ENCODE measurements around the gene WDR20.

WDR20 gene

DNA sequence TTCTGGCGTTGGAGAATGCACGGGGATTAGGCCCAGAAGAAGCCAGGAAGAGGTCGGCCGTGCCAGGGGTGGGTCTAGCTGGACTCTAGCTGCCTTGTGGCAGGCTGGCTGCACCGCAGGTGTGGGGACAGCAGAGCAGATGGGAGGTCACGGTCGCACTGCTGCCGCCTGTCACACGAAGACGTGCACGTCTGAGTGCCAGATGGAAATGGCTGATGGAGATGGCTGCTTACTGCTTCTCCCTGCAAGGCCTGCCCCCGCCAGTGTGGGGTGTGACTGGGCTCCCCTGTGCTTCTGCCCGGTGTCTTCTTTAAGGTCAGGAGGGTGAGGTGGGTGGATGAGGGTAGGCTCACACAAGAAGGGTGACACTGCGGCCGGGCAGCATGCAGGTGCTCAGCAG is 86.2 kb downstream of the WDR20 start:
- in situ Hi-C loops (cut with MboI; ENCODE audit: low sequenced_read_pairs), result no loop called here
- Histone ChIP-seq H3K4me3 (no peak overlapping the region), H3K4me1 (no peaks in the 10 kb centered on the region), H3K36me3 (replicated peaks) (peaks cover 7% of the 10 kb centered on the region; the same call in 1 of the 2 replicates), H3K9me3 (no peaks in the 10 kb centered on the region), H3K27me3 (ENCODE audit: low read depth) (no peaks in the 10 kb centered on the region)
- no peak for DNase-seq (ENCODE audit: low spot score in 2 of 2)

DNA sequence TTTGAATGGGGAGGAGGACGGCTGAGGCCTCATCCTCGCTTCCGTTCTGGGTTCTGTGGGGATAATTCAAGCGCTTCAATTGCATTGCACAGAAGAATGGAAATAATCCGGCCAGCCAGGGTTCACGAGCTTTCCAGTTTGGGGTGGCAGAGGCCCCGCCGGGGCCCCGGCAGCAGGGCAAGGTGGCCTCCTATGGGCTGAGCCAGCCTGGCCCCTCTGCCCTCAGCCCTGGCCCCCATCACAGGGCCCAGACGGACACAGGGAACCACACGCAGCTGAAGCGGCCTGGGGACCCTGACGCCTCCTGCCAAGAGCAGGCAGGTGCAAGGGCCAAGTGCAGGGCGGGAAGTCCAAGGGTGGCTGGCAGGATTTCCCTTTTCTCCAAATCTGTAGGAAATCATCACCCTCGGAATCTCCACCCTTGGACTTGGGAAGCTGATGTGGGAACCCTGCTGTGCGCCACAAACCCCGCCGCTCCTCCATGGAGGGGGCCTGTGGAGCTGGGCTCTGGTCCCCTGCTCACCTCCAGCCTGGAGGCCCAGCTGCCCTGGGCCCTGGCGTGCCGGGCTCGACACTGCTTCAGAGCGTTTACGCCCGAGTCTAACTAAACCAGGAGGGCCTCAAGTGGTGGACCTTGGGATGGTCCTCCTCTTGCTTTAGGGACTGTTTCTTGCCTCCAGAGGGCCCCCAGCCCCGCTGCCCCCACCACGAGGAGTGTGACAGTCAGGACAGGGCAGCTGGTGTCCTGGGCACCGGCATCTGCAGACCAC is 86.8 kb downstream of the WDR20 start:
- in situ Hi-C loops (cut with MboI; ENCODE audit: low sequenced_read_pairs), result no loop called here
- no peaks in the 10 kb centered on the region for H3K27me3 ChIP-seq (ENCODE audit: low read depth)
- H3K36me3 ChIP-seq (replicated peaks), result peaks cover 7% of the 10 kb centered on the region; the same call in 1 of the 2 replicates
- no peaks in the 10 kb centered on the region for H3K4me1 ChIP-seq
- no peak for DNase-seq (ENCODE audit: low spot score in 2 of 2)
- H3K4me3 ChIP-seq, result no peak overlapping the region
- H3K9me3 ChIP-seq, result no peaks in the 10 kb centered on the region

DNA sequence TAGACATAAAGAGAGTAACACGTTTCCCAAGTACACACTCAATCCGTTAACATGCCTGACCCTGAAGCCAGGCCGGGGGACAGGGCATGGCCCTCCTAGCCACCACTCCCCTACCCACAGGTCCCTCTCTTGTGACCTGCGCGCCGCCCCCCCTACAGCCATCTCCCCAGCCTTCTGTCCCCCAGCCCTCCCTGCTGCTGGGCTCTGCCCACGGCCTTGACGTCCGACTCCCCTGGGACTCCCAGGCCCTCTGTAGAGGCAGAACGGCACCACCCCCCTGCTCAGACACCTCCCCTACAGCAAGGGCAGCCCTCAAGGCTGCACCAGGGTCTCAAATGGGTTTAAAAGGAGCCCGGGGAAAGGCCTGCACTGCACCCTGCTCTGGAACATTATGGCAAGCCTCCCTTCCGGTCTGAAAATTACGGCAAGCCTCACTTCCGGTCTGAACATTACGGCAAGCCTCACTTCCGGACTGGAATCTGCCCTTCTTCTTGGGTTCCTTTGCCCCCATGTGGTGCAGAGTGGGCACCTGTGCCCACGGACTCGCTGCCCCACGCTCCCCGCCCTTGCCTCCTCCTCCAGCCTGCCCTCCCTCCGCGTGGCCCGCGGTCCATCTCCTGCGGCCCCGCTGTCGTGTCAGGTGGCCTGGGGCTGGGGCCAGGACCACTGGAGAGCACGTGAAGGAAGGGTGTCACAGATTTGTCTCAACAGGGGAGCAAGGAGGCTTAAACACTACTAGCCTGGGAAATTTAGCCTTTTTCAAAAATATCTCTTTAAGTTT is 87.7 kb downstream of the WDR20 start:
- Histone ChIP-seq H3K4me3 (no peak overlapping the region), H3K36me3 (replicated peaks) (peaks cover 6% of the 10 kb centered on the region; the same call in 1 of the 2 replicates), H3K9me3 (no peaks in the 10 kb centered on the region), H3K4me1 (no peaks in the 10 kb centered on the region), H3K27me3 (ENCODE audit: low read depth) (no peaks in the 10 kb centered on the region)
- in situ Hi-C loops (cut with MboI; ENCODE audit: low sequenced_read_pairs), result no loop called here
- no peak for DNase-seq (ENCODE audit: low spot score in 2 of 2)

DNA sequence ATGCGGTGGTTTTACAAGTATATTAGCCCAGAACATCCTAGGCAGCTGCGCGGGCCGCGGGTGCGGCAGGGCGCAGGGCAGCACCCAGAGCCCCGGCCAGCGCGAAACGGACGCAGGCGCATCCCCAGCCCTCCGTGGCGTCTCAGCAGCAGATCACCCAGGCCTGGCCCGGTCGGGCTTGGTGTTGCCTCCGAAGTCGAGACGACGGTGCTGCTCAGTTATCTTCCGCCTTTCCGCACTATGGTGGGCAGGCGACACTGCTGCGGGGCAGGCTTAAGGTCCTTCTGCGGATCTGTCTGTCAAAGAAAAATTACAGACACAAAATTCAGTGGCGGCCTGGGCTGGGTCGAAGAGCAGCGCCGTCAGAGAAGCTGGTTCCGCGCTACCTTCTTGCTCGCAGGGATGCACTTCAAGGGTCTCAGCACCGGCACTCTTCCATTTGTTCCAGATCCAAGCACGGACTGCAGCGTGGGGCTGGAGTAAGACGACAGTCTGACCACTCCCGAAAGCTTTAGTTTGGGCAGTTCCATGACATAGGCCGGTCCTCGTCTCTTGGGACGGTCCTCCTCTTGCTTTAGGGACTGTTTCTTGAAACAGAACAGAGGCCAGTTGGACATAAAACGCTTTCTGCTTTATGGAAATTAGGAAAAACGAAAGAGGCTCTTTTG is 89.5 kb downstream of the WDR20 start:
- H3K4me3 ChIP-seq, result no peak overlapping the region
- in situ Hi-C loops (cut with MboI; ENCODE audit: low sequenced_read_pairs), result no loop called here
- H3K9me3 ChIP-seq, result no peaks in the 10 kb centered on the region
- DNase-seq (ENCODE audit: low spot score in 2 of 2), result no peak
- no peaks in the 10 kb centered on the region for H3K36me3 ChIP-seq (replicated peaks)
- H3K4me1 ChIP-seq, result no peaks in the 10 kb centered on the region
- no peaks in the 10 kb centered on the region for H3K27me3 ChIP-seq (ENCODE audit: low read depth)

DNA sequence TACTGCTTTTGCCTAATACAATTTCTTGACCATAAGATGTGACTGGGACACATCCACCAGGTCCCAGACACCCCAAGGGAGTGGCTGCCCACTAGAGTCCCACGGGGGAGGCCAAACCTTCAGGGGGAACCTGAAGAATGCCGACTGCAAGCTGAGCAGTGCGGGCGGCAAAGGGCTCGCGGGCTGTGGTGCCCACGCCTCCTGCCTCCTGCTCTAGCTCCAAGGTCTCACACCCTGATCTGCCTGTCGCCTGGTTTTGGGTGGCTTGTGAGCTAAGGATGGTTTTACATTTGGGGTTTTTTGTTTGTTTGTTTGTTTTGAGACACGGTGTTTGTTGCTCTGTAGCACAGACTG is 90.0 kb downstream of the WDR20 start:
- Histone ChIP-seq H3K9me3 (no peaks in the 10 kb centered on the region), H3K36me3 (replicated peaks) (no peaks in the 10 kb centered on the region), H3K4me3 (no peak overlapping the region), H3K4me1 (no peaks in the 10 kb centered on the region), H3K27me3 (ENCODE audit: low read depth) (no peaks in the 10 kb centered on the region)
- no peak for DNase-seq (ENCODE audit: low spot score in 2 of 2)
- in situ Hi-C loops (cut with MboI; ENCODE audit: low sequenced_read_pairs), result loop anchor here (10.0 kb wide), 1 partner anchor 285 kb away; no protein-coding TSS in a partner anchor

DNA sequence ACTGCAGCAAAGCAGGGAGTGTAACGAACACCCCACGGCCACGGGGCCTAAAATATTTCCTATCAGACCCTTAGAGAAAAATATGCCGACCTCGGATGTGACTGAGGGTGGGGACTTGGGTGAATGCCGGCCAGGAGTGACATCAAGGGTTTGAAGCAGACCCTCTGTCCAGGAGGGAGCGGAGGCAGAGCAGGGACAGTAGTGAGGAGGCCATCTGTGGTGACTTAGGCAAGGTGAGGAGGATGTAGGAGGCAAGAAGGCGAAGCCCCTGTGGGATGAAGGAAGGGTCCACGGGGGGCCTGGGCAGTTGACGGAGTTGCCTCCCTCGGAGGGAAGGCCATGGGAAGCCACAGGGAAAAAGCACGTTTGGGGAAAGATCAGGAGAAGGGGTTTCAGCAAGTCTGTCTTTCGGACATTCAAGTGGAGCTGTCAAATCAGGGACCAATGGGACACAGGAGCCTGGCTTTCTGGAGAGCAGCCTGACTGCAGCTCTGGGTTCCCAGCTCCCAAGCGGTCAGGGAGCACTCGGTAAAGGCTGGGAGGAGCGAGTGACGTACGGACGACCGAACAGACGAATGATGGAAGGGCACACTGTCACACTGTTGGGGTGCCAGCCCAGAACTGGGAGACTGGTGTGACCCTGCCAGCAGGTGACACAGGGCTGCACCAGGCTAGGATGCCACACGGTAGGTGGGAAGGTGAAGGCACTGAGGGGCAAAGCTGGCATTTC is 90.9 kb downstream of the WDR20 start:
- in situ Hi-C loops (cut with MboI; ENCODE audit: low sequenced_read_pairs), result loop anchor here (10.0 kb wide), 1 partner anchor 284 kb away; no protein-coding TSS in a partner anchor
- Histone ChIP-seq H3K4me3 (no peak overlapping the region), H3K27me3 (ENCODE audit: low read depth) (no peaks in the 10 kb centered on the region), H3K9me3 (no peaks in the 10 kb centered on the region), H3K36me3 (replicated peaks) (no peaks in the 10 kb centered on the region), H3K4me1 (no peaks in the 10 kb centered on the region)
- DNase-seq (ENCODE audit: low spot score in 2 of 2), result no peak

DNA sequence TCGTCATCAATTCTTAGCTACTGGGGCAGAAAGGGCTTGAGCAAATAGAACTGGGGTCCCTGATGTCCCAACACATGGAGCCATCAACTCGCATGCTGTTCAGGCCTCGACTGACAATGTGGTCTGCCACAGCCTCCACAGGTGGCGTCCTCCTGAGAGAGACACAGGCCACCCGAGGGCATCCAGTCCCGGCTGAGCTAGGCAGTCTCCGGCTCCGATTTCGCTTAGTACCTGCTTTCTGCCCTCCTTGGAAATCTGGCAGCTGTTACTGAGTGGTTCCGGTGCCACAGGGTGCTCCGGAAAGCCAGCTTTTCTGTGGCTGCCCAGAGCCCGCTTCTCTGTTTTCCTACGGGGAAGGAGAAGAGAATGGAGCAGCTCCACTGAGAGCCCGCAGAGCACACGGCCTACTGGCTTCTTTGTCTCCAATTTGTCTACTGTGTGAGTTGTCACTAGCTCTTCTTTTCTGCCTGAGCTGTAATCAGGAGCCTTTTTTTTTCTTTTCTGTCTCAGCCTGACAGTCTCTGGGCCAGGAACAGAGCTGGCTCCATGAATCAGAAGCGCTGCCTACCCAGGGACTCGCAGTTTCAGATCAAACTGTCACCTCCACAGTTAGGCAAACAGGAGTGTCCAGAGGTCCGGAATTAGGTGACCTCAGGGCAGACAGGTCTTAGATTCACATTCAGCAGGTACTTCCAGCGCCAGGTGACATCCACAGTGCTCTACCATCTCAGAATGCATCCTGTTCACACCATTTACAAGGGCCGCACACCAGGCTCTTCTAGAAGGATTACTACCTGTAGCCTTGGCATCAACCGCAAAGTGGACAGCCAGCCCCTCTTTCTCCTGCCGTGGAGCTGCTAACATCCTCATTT is 92.0 kb downstream of the WDR20 start:
- H3K4me3 ChIP-seq, result no peak overlapping the region
- in situ Hi-C loops (cut with MboI; ENCODE audit: low sequenced_read_pairs), result loop anchor here (10.0 kb wide), 1 partner anchor 283 kb away; no protein-coding TSS in a partner anchor
- no peaks in the 10 kb centered on the region for H3K9me3 ChIP-seq
- no peaks in the 10 kb centered on the region for H3K36me3 ChIP-seq (replicated peaks)
- DNase-seq (ENCODE audit: low spot score in 2 of 2), result no peak
- H3K27me3 ChIP-seq (ENCODE audit: low read depth), result no peaks in the 10 kb centered on the region
- no peaks in the 10 kb centered on the region for H3K4me1 ChIP-seq

DNA sequence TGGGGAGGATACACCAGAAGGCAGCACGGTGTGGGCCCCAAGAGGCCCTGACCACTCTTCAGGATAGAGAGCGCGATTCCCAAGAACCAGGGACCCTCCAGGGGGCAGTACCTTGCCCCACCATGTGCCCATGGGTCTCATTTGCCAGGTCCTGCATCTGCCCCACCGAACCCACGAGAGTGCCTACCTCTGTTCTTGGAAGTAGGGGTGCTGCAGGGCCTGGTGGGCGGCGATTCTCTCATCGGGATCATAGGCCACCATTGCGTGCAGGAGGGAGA is 92.6 kb downstream of the WDR20 start:
- in situ Hi-C loops (cut with MboI; ENCODE audit: low sequenced_read_pairs), result loop anchor here (10.0 kb wide), 1 partner anchor 283 kb away; no protein-coding TSS in a partner anchor

DNA sequence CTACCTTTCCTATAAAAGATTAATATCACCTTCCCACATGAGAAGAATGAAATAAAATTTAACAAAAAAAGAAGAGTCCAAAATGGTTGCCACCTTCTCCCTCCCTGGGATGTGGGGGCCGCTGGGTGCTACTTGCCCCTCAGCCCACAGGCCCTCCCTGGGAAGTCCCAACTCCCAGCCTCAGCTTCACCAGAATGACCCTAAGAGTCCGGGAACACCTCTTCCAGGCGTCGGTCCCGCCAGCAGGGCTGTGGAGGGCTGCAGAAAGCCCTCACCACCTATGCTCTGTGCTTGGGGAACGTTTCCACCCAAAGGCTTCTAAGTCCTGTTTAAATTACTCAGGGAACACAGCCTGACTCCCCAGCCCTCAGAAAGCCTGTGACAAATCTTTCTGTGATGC is 93.4 kb downstream of the WDR20 start:
- in situ Hi-C loops (cut with MboI; ENCODE audit: low sequenced_read_pairs), result loop anchor here (10.0 kb wide), 1 partner anchor 282 kb away; no protein-coding TSS in a partner anchor
- DNase-seq (ENCODE audit: low spot score in 2 of 2), result no peak
- Histone ChIP-seq H3K36me3 (replicated peaks) (no peaks in the 10 kb centered on the region), H3K27me3 (ENCODE audit: low read depth) (no peaks in the 10 kb centered on the region), H3K4me1 (no peaks in the 10 kb centered on the region), H3K4me3 (no peak overlapping the region), H3K9me3 (no peaks in the 10 kb centered on the region)

More for the DNA sequence above, 92.6 kb downstream of the WDR20 start:
- DNase-seq (ENCODE audit: low spot score in 2 of 2), result no peak
- Histone ChIP-seq H3K4me3 (no peak overlapping the region), H3K27me3 (ENCODE audit: low read depth) (no peaks in the 10 kb centered on the region), H3K4me1 (no peaks in the 10 kb centered on the region), H3K9me3 (no peaks in the 10 kb centered on the region), H3K36me3 (replicated peaks) (no peaks in the 10 kb centered on the region)

DNA sequence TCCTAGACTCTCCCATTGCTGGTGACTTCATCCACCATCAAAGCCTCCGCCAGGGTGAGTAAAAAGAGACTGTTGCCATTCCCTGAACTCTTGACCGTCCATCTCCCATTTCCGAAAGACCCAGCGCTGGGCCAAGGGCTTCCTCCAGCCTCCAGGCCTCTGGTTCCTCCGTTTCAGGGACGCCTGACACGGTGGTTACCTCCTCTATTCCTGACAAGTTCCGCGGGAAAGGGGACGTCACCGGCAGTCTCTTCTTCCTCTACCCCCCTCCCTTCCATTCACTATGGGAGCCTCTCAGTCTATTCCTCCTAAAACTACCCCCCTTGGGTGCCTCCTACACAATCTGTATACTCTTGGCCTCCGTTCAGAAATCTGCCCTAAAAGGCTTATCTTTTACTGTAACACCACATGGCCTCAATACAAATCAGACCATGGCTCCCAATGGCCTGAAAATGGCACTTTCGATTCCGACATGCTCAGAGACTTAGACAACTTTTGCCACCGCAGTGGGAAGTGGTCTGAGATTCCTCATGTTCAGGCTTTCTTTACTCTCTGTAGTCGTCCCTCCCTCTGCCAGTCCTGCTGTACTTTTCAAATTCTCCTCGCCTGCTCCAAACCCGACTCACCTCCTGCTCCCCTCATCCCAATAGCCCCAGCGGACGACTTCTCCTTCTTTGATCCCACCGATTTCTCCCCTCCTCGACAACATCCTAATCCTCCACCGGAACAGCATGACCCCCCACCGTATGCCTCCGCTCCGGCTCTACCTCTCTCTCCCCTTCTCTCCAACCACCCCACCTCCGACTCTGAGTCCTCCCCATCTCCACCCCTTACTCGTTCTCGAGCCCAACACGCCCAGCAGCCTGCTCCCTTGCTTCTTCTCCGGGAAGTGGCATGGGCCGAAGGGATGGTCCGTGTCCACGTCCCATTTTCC is 94.9 kb downstream of the WDR20 start:
- Histone ChIP-seq H3K9me3 (no peaks in the 10 kb centered on the region), H3K4me1 (no peaks in the 10 kb centered on the region), H3K36me3 (replicated peaks) (no peaks in the 10 kb centered on the region), H3K4me3 (no peak overlapping the region), H3K27me3 (ENCODE audit: low read depth) (no peaks in the 10 kb centered on the region)
- DNase-seq (ENCODE audit: low spot score in 2 of 2), result no peak
- in situ Hi-C loops (cut with MboI; ENCODE audit: low sequenced_read_pairs), result loop anchor here (5.0 to 10.0 kb wide), 2 partner anchors 78 to 280 kb away; no protein-coding TSS in a partner anchor

DNA sequence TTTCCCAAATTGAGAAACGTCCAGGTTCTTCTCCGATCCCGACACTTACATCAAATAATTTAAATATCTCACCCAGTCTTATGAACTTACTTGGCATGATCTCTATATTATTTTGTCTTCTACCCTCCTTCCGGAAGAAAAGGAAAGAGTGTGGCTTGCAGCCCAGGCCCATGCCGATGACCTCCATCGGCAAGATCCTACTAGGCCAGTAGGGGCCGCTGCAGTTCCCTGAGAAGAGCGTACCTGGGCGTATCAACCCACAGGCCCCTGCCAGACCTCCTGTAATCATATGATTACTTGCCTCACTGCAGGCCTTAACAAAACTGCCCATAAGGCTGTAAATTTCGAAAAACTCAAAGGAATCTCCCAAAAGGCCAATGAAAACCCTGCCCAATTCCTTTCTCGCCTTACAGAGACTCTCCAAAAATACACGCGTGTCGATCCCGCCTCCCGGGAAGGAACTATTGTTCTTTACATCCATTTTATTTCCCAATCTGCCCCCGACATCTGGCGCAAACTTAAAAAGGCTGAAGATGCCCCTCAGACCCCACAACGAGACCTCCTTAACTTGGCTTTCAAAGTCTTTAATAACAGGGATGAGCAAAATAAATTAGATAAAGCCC is 95.7 kb downstream of the WDR20 start:
- Histone ChIP-seq H3K9me3 (no peaks in the 10 kb centered on the region), H3K27me3 (ENCODE audit: low read depth) (no peaks in the 10 kb centered on the region), H3K4me1 (no peaks in the 10 kb centered on the region), H3K36me3 (replicated peaks) (no peaks in the 10 kb centered on the region), H3K4me3 (no peak overlapping the region)
- DNase-seq (ENCODE audit: low spot score in 2 of 2), result peak; percentile 76 to 91
- in situ Hi-C loops (cut with MboI; ENCODE audit: low sequenced_read_pairs), result loop anchor here (5.0 to 10.0 kb wide), 2 partner anchors 77 to 279 kb away; no protein-coding TSS in a partner anchor
